ENCODE measurements around the gene ADAMTS12.

ADAMTS12 gene

DNA sequence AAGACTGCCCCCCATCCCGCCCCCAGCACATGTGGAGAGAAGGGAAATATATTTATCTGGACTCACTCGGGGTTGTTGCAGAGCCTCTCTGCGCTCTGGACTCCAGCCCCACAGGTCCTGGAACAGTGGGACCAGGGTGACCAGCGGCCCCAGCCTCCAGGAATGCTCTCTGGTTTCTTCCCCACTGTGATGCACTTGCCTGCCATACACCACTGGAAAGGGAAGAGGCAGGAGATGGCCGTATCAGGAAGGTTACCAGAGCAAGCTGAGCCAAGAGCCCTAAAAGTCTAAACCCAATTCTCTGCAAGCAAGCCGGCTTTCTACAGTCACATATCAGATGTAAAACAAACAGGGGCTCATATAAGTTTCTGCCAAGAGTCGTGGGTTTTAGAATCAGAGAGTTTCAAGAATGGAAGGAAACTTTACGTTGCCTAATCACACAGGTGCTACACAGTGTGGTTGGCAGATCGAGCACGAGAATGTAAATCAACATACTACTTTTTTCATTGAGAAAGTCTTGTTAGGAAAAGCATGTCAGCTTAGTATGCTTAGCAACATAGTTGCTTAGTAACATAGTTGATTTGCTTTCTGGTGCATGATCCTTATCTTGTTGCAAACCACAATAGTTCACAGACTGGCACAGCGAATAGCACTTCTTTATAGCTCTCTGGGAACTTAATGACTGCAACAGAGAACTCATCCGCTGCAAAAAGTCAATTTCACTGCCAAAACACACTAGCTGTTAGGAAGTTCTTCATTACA is 249.9 kb downstream of the ADAMTS12 start:
- Histone ChIP-seq H3K27me3 (ENCODE audit: low read depth, low read length) (no peaks in the 10 kb centered on the region; the same call in 1 of the 2 replicates), H2AFZ (ENCODE audit: low read depth, low read length) (no peak overlapping the region), H3K36me3 (replicated peaks; ENCODE audit: low read depth, low read length) (no peaks in the 10 kb centered on the region), H3K4me2 (ENCODE audit: low read length) (no peak overlapping the region), H3K4me3 (ENCODE audit: low read length) (no peak overlapping the region), H3K9me3 (ENCODE audit: insufficient read depth, low read length) (no peaks in the 10 kb centered on the region), H3K79me2 (ENCODE audit: low read length) (no peaks in the 10 kb centered on the region), H3K4me1 (ENCODE audit: low read length) (no peaks in the 10 kb centered on the region), H3K27ac (ENCODE audit: low read length) (no peak overlapping the region), H4K20me1 (ENCODE audit: insufficient read depth, low read length) (no peaks in the 10 kb centered on the region), H3K9ac (ENCODE audit: low read length) (no peak overlapping the region)
- TF ChIP-seq, protein P1, sequence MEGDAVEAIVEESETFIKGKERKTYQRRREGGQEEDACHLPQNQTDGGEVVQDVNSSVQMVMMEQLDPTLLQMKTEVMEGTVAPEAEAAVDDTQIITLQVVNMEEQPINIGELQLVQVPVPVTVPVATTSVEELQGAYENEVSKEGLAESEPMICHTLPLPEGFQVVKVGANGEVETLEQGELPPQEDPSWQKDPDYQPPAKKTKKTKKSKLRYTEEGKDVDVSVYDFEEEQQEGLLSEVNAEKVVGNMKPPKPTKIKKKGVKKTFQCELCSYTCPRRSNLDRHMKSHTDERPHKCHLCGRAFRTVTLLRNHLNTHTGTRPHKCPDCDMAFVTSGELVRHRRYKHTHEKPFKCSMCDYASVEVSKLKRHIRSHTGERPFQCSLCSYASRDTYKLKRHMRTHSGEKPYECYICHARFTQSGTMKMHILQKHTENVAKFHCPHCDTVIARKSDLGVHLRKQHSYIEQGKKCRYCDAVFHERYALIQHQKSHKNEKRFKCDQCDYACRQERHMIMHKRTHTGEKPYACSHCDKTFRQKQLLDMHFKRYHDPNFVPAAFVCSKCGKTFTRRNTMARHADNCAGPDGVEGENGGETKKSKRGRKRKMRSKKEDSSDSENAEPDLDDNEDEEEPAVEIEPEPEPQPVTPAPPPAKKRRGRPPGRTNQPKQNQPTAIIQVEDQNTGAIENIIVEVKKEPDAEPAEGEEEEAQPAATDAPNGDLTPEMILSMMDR (IDR thresholded peaks at IDR 0.05; ENCODE audit: low read depth, low read length) = no peak
- TF ChIP-seq EZH2phosphoT487 (IDR thresholded peaks at IDR 0.05; ENCODE audit: low read depth) = no peak

DNA sequence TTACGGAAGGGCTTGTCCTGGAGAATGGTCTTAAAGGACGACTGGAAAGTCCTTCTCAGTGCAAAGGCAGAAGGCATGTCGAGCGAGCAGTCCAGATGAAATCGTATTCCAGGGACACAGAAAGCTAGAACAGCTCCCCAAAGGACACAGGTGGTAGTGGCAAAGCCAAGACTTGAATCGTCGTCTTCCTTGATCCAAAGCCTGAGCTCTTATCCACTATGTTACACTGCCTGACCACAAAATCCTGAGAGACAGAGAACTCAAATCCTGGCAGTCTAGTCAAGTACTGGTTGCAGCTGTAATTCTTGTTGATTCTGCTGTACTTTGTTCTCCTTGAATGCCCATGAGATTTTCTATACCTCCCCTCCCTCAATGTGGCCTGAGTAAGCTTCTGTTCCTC is 252.3 kb downstream of the ADAMTS12 start:
- Histone ChIP-seq H3K4me3 (ENCODE audit: low read length) (no peak overlapping the region), H2AFZ (ENCODE audit: low read depth, low read length) (no peak overlapping the region), H3K4me1 (ENCODE audit: low read length) (no peaks in the 10 kb centered on the region), H3K79me2 (ENCODE audit: low read length) (no peaks in the 10 kb centered on the region), H4K20me1 (ENCODE audit: insufficient read depth, low read length) (no peaks in the 10 kb centered on the region), H3K27ac (ENCODE audit: low read length) (no peak overlapping the region), H3K9ac (ENCODE audit: low read length) (no peak overlapping the region), H3K36me3 (replicated peaks; ENCODE audit: low read depth, low read length) (no peaks in the 10 kb centered on the region), H3K9me3 (ENCODE audit: insufficient read depth, low read length) (no peaks in the 10 kb centered on the region), H3K27me3 (ENCODE audit: low read depth, low read length) (no peaks in the 10 kb centered on the region; the same call in 1 of the 2 replicates), H3K4me2 (ENCODE audit: low read length) (no peak overlapping the region)
- TF ChIP-seq EZH2phosphoT487 (IDR thresholded peaks at IDR 0.05; ENCODE audit: low read depth) = no peak
- TF ChIP-seq, protein P1 (IDR thresholded peaks at IDR 0.05; ENCODE audit: low read depth, low read length) = no peak

- Histone ChIP-seq H3K4me3 (ENCODE audit: low read length) (no peak overlapping the region), H3K27me3 (ENCODE audit: low read depth, low read length) (no peaks in the 10 kb centered on the region; the same call in 1 of the 2 replicates), H3K36me3 (replicated peaks; ENCODE audit: low read depth, low read length) (no peaks in the 10 kb centered on the region), H3K27ac (ENCODE audit: low read length) (no peak overlapping the region), H4K20me1 (ENCODE audit: insufficient read depth, low read length) (no peaks in the 10 kb centered on the region), H3K9ac (ENCODE audit: low read length) (no peak overlapping the region), H3K79me2 (ENCODE audit: low read length) (no peaks in the 10 kb centered on the region), H3K4me1 (ENCODE audit: low read length) (no peaks in the 10 kb centered on the region), H3K9me3 (ENCODE audit: insufficient read depth, low read length) (no peaks in the 10 kb centered on the region), H2AFZ (ENCODE audit: low read depth, low read length) (no peak overlapping the region), H3K4me2 (ENCODE audit: low read length) (no peak overlapping the region)
- TF ChIP-seq EZH2phosphoT487 (IDR thresholded peaks at IDR 0.05; ENCODE audit: low read depth) = no peak
- TF ChIP-seq, protein P1 (IDR thresholded peaks at IDR 0.05; ENCODE audit: low read depth, low read length) = no peak
Measured at GRCh38 chr5:33637011-33637410, 254.8 kb downstream of the ADAMTS12 start.

GRCh38 chr5:33635582-33635981 is 256.2 kb downstream of the ADAMTS12 start:
- H3K4me1 ChIP-seq (ENCODE audit: low read length) = no peaks in the 10 kb centered on the region
- H3K36me3 ChIP-seq (replicated peaks; ENCODE audit: low read depth, low read length) = no peaks in the 10 kb centered on the region
- no peaks in the 10 kb centered on the region; the same call in 1 of the 2 replicates for H3K27me3 ChIP-seq (ENCODE audit: low read depth, low read length)
- no peaks in the 10 kb centered on the region for H3K79me2 ChIP-seq (ENCODE audit: low read length)
- no peak overlapping the region for H3K4me2 ChIP-seq (ENCODE audit: low read length)
- no peak overlapping the region for H3K27ac ChIP-seq (ENCODE audit: low read length)
- TF ChIP-seq, protein P1 (IDR thresholded peaks at IDR 0.05; ENCODE audit: low read depth, low read length) = no peak; the same call in 1 of the 2 replicates
- TF ChIP-seq EZH2phosphoT487 (IDR thresholded peaks at IDR 0.05; ENCODE audit: low read depth) = no peak
- no peaks in the 10 kb centered on the region for H4K20me1 ChIP-seq (ENCODE audit: insufficient read depth, low read length)
- no peaks in the 10 kb centered on the region for H3K9me3 ChIP-seq (ENCODE audit: insufficient read depth, low read length)
- no peak overlapping the region for H2AFZ ChIP-seq (ENCODE audit: low read depth, low read length)
- no peak overlapping the region for H3K4me3 ChIP-seq (ENCODE audit: low read length)
- H3K9ac ChIP-seq (ENCODE audit: low read length) = no peak overlapping the region
